ENCODE results near the gene ASCC1.
"Not testable (repeated sequence)": the region's sequence is repeated elsewhere in the genome, so short reads cannot be mapped to it uniquely, and the experiment has no call there.

The ASCC1 gene

GRCh38 chr10:72158176-72158575 lies 57.9 kb downstream of the ASCC1 start:
- Histone ChIP-seq H3K27me3 (no peaks in the 10 kb centered on the region), H3K4me1 (ENCODE audit: control insufficient read depth in 1 of 2, insufficient read depth in 1 of 2, low read depth in 1 of 2, low read length in 1 of 2) (no peaks in the 10 kb centered on the region), H3K36me3 (peaks cover 3% of the 10 kb centered on the region), H3K9me3 (no peaks in the 10 kb centered on the region), H3K4me3 (ENCODE audit: low read depth in 1 of 2, low read length in 1 of 2) (no peak overlapping the region), H3K27ac (no peak overlapping the region)
- no peak for TF ChIP-seq CTCF (IDR thresholded peaks at IDR 0.05)

- H3K27me3 ChIP-seq = no peaks in the 10 kb centered on the region
- no peak overlapping the region for H3K27ac ChIP-seq
- no peaks in the 10 kb centered on the region for H3K4me1 ChIP-seq (ENCODE audit: control insufficient read depth in 1 of 2, insufficient read depth in 1 of 2, low read depth in 1 of 2, low read length in 1 of 2)
- no peaks in the 10 kb centered on the region for H3K9me3 ChIP-seq
- H3K36me3 ChIP-seq = peaks cover under 1% of the 10 kb centered on the region
- no peak for TF ChIP-seq CTCF (IDR thresholded peaks at IDR 0.05)
- no peak overlapping the region for H3K4me3 ChIP-seq (ENCODE audit: low read depth in 1 of 2, low read length in 1 of 2)
Measured at GRCh38 chr10:72156223-72156622, 59.9 kb downstream of the ASCC1 start.

GRCh38 chr10:72152286-72152685 lies 63.8 kb downstream of the ASCC1 start:
- Histone ChIP-seq H3K9me3 (no peaks in the 10 kb centered on the region), H3K27me3 (no peaks in the 10 kb centered on the region), H3K36me3 (no peaks in the 10 kb centered on the region), H3K4me3 (ENCODE audit: low read depth in 1 of 2, low read length in 1 of 2) (no peak overlapping the region), H3K4me1 (ENCODE audit: control insufficient read depth in 1 of 2, insufficient read depth in 1 of 2, low read depth in 1 of 2, low read length in 1 of 2) (no peaks in the 10 kb centered on the region), H3K27ac (no peak overlapping the region)
- TF ChIP-seq CTCF (IDR thresholded peaks at IDR 0.05) = no peak

GRCh38 chr10:72150746-72151478 lies 65.2 kb downstream of the ASCC1 start:
- H3K36me3 ChIP-seq, H3K27ac ChIP-seq, H3K27me3 ChIP-seq: not testable (repeated sequence)

GRCh38 chr10:72147324-72147584 lies 68.8 kb downstream of the ASCC1 start:
- H3K9me3 ChIP-seq; H3K36me3 ChIP-seq; H3K27ac ChIP-seq; H3K4me3 ChIP-seq (ENCODE audit: low read depth in 1 of 2, low read length in 1 of 2); H3K27me3 ChIP-seq; H3K4me1 ChIP-seq (ENCODE audit: control insufficient read depth in 1 of 2, insufficient read depth in 1 of 2, low read depth in 1 of 2, low read length in 1 of 2): not testable (repeated sequence)

More at GRCh38 chr10:72150746-72151478, 65.2 kb downstream of the ASCC1 start:
- not testable (repeated sequence) for H3K4me1 ChIP-seq (ENCODE audit: control insufficient read depth in 1 of 2, insufficient read depth in 1 of 2, low read depth in 1 of 2, low read length in 1 of 2); H3K9me3 ChIP-seq; H3K4me3 ChIP-seq (ENCODE audit: low read depth in 1 of 2, low read length in 1 of 2)

- Histone ChIP-seq H3K9me3 (no peaks in the 10 kb centered on the region), H3K36me3 (no peaks in the 10 kb centered on the region), H3K4me1 (ENCODE audit: control insufficient read depth in 1 of 2, insufficient read depth in 1 of 2, low read depth in 1 of 2, low read length in 1 of 2) (no peaks in the 10 kb centered on the region), H3K4me3 (ENCODE audit: low read depth in 1 of 2, low read length in 1 of 2) (no peak overlapping the region), H3K27ac (no peak overlapping the region), H3K27me3 (no peaks in the 10 kb centered on the region)
- TF ChIP-seq CTCF (IDR thresholded peaks at IDR 0.05) = no peak
Measured at GRCh38 chr10:72146559-72147323, 69.3 kb downstream of the ASCC1 start.

All from neutrophil (primary cell).